Measurements from ENCODE around the gene AKR1D1.
"Not testable (repeated sequence)": the region's sequence is repeated elsewhere in the genome, so short reads cannot be mapped to it uniquely, and the experiment has no call there.

AKR1D1 gene

GRCh38 chr7:138074121-138074520 lies 2.1 kb upstream of the AKR1D1 start:
- DNase-seq (ENCODE audit: low spot score), result no peak

- no peak for DNase-seq (ENCODE audit: low spot score)
These were observed 1.7 kb upstream of the AKR1D1 start for GRCh38 chr7:138074540-138074939.

- DNase-seq (ENCODE audit: low spot score), result no peak
These were observed 909 bp upstream of the AKR1D1 start for GRCh38 chr7:138075350-138075749.

GRCh38 chr7:138075786-138076185 lies 473 bp upstream of the AKR1D1 start:
- not testable (repeated sequence) for DNase-seq (ENCODE audit: low spot score)

GRCh38 chr7:138077809-138078208 lies 1.6 kb downstream of the AKR1D1 start:
- no peak for DNase-seq (ENCODE audit: low spot score)

- DNase-seq (ENCODE audit: low spot score), result no peak
These were observed 2.9 kb downstream of the AKR1D1 start for GRCh38 chr7:138079137-138079536.

- no peak for DNase-seq (ENCODE audit: low spot score)
These were observed 5.6 kb downstream of the AKR1D1 start for GRCh38 chr7:138081868-138082267.

GRCh38 chr7:138083859-138084258 lies 7.6 kb downstream of the AKR1D1 start:
- DNase-seq (ENCODE audit: low spot score), result no peak

GRCh38 chr7:138086563-138087270 lies 10.5 kb downstream of the AKR1D1 start:
- no peak for DNase-seq (ENCODE audit: low spot score)

- DNase-seq (ENCODE audit: low spot score), result no peak
These were observed 13.0 kb downstream of the AKR1D1 start for GRCh38 chr7:138089080-138089901.

- no peak for DNase-seq (ENCODE audit: low spot score)
These were observed 14.8 kb downstream of the AKR1D1 start for GRCh38 chr7:138091032-138091431.

GRCh38 chr7:138091840-138092239 lies 15.6 kb downstream of the AKR1D1 start:
- not testable (repeated sequence) for DNase-seq (ENCODE audit: low spot score)

GRCh38 chr7:138092486-138093028 lies 16.3 kb downstream of the AKR1D1 start:
- DNase-seq (ENCODE audit: low spot score), result no peak

- DNase-seq (ENCODE audit: low spot score), result no peak
These were observed 20.0 kb downstream of the AKR1D1 start for GRCh38 chr7:138095972-138096935.

- DNase-seq (ENCODE audit: low spot score), result peak; percentile 38
These were observed 20.9 kb downstream of the AKR1D1 start for GRCh38 chr7:138097064-138097741.

GRCh38 chr7:138099813-138100212 lies 23.6 kb downstream of the AKR1D1 start:
- DNase-seq (ENCODE audit: low spot score), result no peak

GRCh38 chr7:138105221-138105620 lies 29.0 kb downstream of the AKR1D1 start:
- no peak for DNase-seq (ENCODE audit: low spot score)

GRCh38 chr7:138115047-138115446 lies 38.8 kb downstream of the AKR1D1 start:
- DNase-seq (ENCODE audit: low spot score), result no peak

GRCh38 chr7:138116141-138116540 lies 39.9 kb downstream of the AKR1D1 start:
- DNase-seq (ENCODE audit: low spot score), result no peak

- DNase-seq (ENCODE audit: low spot score), result peak; percentile 44
These were observed 40.6 kb downstream of the AKR1D1 start for GRCh38 chr7:138116892-138117291.
